GM20000 (cell line): Measurements from ENCODE around the gene SEZ6.

Experiments
- DNase-seq: peaks from one replicate; pipeline ENCODE4 v3.0.0; 2012; ENCODE audit warnings: low spot score
- TF ChIP-seq, protein P1 (sequence below): IDR thresholded peaks from 2 replicates; pipeline ENCODE4 v1.5.1; 2012; ENCODE audit warnings: mild to moderate bottlenecking, control low read depth; ENCODE audit errors: extremely low read depth, missing control alignments

SEZ6 gene

DNA sequence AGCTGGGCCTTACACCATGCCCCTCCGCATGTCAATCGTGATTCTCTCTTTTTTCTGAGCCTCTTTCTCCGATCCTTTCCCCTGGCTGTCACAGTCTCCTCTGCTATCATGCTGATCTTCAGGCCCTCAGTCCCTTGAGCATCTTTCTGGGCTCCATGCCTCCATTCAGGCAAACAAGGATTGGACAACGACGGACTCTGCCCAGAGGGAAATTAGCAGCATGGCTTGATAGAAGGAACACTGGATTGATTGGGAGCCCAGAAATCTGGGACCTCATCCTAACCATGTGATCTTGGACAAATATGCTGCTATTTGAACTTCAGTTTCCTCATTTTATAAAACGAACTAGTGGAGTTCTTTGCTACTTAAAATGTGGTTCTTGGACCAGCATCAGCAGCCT, 35.0 kb downstream of the SEZ6 start:
- no peak for DNase-seq
- TF ChIP-seq, protein P1, sequence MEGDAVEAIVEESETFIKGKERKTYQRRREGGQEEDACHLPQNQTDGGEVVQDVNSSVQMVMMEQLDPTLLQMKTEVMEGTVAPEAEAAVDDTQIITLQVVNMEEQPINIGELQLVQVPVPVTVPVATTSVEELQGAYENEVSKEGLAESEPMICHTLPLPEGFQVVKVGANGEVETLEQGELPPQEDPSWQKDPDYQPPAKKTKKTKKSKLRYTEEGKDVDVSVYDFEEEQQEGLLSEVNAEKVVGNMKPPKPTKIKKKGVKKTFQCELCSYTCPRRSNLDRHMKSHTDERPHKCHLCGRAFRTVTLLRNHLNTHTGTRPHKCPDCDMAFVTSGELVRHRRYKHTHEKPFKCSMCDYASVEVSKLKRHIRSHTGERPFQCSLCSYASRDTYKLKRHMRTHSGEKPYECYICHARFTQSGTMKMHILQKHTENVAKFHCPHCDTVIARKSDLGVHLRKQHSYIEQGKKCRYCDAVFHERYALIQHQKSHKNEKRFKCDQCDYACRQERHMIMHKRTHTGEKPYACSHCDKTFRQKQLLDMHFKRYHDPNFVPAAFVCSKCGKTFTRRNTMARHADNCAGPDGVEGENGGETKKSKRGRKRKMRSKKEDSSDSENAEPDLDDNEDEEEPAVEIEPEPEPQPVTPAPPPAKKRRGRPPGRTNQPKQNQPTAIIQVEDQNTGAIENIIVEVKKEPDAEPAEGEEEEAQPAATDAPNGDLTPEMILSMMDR: no peak

DNA sequence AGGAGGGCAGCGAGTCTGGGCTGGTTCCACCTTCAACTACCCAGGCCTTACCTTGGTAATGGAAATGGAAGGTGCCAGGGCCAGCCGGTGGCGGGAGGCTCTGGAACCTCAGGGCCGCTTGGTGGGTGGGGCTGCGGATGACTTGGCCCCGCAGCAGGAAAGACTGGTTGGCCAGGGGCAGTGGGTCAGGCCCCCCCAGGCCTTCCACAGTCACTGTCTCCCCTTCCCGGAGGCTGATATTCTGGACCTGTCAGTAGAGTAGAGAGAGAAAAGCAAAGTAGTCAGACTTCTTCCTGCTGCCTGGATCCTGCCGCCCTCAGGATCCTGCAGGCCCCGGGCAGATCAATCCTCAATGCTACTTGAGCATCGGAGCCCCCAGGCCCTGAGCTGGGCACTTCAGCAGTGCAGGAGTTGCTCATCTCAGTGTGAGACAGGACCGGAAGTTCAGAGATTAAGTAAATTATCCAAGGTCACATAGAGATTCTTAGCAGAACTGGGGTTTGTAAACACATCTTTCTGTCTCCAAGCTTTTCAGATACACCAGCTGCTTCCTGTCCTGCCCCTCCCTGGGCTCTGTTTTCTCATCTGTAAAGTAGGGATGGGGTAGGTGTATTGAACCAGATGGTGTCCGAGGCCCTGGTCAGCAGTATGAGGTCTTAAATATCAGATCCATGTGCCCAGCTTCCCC, 36.0 kb downstream of the SEZ6 start:
- DNase-seq: no peak
- TF ChIP-seq, protein P1: no peak

DNA sequence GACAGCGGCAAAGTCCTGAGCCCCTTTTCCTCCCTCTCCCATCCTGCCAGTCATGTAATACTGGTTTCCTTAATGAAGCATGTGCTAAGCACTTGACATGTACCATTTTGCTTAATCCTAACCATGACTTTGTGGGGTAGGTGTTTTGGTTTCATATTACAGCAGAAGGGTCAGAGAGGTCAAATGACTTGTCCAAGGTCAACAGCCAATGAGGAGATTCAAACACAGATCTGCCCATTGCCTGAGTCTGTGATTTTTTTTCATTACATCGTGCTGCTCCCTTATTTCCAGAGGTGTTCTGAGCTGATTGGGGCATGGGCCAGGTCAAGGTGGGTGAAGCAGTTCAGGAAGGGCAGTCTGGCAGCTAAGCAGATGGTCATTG, 36.9 kb downstream of the SEZ6 start:
- TF ChIP-seq, protein P1: no peak
- DNase-seq: no peak

DNA sequence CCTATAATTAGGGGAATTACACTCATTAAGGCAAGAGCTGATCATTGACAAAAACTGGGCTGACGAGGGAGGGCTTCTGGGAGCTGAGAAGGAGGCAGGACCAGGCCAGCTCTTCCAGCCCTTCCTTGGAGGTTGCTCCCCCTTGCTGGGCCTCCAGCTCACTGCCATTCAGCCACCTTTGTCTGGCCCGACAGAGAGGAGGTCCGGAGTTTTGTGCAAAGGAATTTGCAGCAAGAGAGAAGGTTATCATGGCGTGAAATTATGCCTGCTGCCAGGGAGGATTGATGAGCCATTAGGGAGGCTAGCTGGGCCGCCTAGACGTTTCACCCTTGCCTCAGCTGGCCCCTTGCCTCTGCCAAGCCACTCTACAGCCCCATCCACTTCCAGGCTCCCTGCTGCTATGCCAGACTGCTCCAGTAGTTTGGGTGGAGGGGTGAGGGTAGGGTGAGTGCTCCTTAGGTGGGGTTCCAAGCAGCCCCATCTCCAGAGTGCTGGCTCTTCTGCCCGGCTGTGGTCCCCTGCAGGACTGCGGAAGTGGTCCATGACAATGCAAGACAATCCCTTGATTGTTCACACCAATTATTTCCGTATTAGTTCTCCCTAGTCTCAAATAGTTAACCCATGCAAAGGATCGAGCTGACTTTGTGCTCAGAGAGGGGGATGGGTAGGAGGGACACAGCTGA, 37.5 kb downstream of the SEZ6 start:
- TF ChIP-seq, protein P1: no peak
- DNase-seq: no peak

DNA sequence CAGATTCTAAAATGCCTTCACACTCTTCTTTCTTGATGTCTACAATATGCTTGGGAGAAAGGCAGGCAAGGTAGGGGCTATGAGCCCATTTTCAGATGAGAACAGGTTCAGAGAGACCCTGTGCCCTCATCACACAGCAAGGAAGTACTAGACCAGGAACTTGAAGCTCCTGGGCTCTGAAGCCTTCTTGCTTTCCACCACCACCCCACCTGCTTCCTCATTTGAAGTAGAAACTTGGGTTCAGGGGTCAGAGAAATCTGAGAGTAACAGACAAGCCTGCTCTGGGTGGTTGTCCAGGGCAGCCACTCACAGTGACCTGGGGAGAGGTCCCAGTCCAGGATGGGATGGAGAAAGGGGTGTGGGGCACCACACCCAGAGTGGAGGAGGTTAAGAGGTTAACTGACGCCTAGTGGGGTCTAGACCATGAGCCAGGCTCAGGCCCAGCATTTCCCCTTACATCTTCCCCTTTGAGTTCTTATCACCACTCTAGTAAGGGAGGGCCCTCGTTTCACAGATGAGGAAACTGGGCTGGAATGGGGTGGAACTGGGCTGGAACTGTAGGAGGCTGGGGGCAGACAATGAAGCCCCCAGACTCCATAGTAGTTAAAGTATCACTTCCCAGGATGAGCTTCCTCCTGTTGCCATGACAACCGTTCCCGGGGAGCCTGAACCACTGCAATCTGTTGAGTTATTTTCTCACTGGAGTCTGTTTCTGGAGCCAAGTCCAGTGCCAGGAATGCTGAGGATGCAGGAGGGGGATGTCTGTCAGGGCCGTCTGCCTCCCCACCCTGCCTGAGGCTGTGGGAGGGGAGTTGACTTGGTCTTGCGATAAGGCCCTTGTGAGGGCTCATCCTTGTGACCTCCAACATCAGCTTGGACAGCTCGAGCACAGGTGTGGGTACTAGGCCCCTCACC, 38.4 kb downstream of the SEZ6 start:
- TF ChIP-seq, protein P1: no peak

DNA sequence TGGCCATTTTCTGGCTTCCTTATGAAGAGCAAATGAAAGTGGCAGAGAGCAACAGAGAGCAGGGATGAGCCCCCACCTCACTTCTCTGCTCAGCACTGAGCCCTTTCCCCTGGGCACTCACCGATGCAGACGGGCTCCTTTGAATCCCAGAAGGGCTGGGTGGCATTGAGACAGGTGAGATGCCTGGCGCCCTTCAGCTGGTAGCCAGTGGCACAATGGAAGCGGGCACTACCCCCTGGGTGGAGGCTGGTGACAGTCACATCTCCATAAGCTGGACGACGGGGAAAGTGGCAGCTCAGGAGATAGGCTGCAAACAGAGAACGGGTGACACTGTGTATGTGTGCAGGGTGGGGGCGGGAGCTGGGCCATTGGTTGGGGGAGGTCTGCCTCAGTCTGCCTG, 42.0 kb downstream of the SEZ6 start:
- TF ChIP-seq, protein P1: no peak
- no peak for DNase-seq

More for the DNA sequence above, 38.4 kb downstream of the SEZ6 start:
- no peak for DNase-seq
